Lower lobe of right lung (tissue), 2 donors: ENCODE data around the gene MS4A10. TPM values are rescaled to one million over a fixed set of nuclear protein-coding genes. Genes with fewer than 3 reads are reported as not detected.

Experiments
- ATAC-seq, 2 donors: fragments of 200-7000 bp; cut with Tn5 transposase; one replicate each; pipeline ENCODE4 v1.9.1; 2020 to 2022; ENCODE audit warnings: mild to moderate bottlenecking in 2 of 2, moderate library complexity in 2 of 2
- DNase-seq: peaks from one replicate; pipeline ENCODE4 v3.0.0-alpha.2; 2020
- H3K27ac ChIP-seq: fragments of 200-600 bp; one replicate; pipeline ENCODE4 v1.8.0; 2022
- H3K27me3 ChIP-seq: fragments of 200-600 bp; one replicate; pipeline ENCODE4 v1.8.0; 2022; ENCODE audit warnings: low read depth
- H3K36me3 ChIP-seq: fragments of 200-600 bp; one replicate; pipeline ENCODE4 v1.8.0; 2022; ENCODE audit warnings: mild to moderate bottlenecking
- H3K4me1 ChIP-seq: fragments of 200-600 bp; one replicate; pipeline ENCODE4 v1.8.0; 2022
- H3K4me3 ChIP-seq: fragments of 200-600 bp; one replicate; pipeline ENCODE4 v1.8.0; 2022; ENCODE audit warnings: mild to moderate bottlenecking
- H3K9me3 ChIP-seq: fragments of 200-600 bp; one replicate; pipeline ENCODE4 v1.8.0; 2022
- intact Hi-C: fragments of 100-400 bp; cut with DNase I; formaldehyde crosslinking; loops from one replicate; pipeline ENCODE4 v1.11.0; 2022
- total RNA-seq: library from RNA; stranded (reverse); fragmentation: NEBNext Ultra II Directional; extraction: Animal tissue kit (Norgen Biotek cat#: 25700); gene quantifications from one replicate; pipeline ENCODE4 v1.2.1, GENCODE V29; 2021
- TF ChIP-seq, protein P1 (sequence below): fragments of 200-600 bp; IDR thresholded peaks from one replicate; pipeline ENCODE4 v1.8.0; 2022; ENCODE audit warnings: antibody characterized with exemption, mild to moderate bottlenecking
- donor health status: DM: no; HTN: yes; CAD: no; lungs with severe emphysema.

The MS4A10 gene
- total RNA-seq, 1 donor from 2014 or later, result not detected

DNA sequence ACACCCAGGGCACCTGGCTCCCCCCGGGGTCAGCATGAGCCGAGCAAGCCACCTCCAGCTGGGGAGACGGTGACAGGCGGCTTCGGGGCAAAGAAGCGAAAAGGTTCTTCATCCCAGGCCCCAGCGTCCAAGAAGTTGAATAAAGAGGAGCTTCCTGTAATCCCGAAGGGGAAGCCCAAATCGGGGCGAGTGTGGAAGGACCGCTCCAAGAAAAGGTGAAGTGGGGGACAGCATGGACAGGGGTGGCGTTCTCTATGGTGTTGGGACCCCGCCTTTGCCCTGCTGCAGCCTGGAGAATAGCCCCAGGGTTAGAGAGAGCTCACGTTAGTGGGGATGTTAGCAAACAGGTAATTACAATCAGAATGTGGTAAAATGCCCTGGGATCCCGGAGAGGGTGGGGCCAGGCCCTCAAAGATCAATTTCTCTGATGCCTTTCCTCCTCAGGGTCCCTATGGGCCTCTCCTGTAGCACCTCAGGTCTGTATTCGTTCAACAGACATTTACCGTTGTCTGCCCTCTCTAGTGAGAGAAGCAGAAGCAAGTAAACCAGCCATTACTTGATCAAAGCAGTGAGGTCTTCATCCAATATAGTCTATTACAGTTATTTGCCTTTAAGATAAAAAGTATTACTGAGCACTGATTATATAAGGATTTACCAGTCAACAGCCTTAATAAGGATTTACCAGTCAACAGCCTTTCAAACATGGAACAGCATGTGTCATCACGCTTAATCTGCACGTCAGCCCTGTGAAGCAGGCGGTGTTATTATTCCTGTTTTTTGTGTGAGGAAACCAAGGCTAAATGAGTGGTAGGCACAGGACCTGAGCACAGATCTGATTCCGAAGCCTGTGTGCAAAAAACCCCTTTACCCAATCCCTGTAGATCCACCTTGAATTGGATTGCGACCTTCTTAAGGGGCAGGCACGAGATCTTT, 57.8 kb downstream of the MS4A10 start:
- H3K9me3 ChIP-seq, result no peaks in the 10 kb centered on the region
- peak overlapping the region; percentile 98 for H3K4me3 ChIP-seq
- TF ChIP-seq, protein P1, sequence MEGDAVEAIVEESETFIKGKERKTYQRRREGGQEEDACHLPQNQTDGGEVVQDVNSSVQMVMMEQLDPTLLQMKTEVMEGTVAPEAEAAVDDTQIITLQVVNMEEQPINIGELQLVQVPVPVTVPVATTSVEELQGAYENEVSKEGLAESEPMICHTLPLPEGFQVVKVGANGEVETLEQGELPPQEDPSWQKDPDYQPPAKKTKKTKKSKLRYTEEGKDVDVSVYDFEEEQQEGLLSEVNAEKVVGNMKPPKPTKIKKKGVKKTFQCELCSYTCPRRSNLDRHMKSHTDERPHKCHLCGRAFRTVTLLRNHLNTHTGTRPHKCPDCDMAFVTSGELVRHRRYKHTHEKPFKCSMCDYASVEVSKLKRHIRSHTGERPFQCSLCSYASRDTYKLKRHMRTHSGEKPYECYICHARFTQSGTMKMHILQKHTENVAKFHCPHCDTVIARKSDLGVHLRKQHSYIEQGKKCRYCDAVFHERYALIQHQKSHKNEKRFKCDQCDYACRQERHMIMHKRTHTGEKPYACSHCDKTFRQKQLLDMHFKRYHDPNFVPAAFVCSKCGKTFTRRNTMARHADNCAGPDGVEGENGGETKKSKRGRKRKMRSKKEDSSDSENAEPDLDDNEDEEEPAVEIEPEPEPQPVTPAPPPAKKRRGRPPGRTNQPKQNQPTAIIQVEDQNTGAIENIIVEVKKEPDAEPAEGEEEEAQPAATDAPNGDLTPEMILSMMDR, result no peak
- H3K36me3 ChIP-seq, result peaks cover 7% of the 10 kb centered on the region
- peak overlapping the region; percentile 85 for H3K27ac ChIP-seq
- H3K4me1 ChIP-seq, result peaks cover 36% of the 10 kb centered on the region
- no peaks in the 10 kb centered on the region for H3K27me3 ChIP-seq
- intact Hi-C loops, result no loop called here
- no peak for DNase-seq
- peak in 1 of 2 donors; percentile 4 for ATAC-seq

DNA sequence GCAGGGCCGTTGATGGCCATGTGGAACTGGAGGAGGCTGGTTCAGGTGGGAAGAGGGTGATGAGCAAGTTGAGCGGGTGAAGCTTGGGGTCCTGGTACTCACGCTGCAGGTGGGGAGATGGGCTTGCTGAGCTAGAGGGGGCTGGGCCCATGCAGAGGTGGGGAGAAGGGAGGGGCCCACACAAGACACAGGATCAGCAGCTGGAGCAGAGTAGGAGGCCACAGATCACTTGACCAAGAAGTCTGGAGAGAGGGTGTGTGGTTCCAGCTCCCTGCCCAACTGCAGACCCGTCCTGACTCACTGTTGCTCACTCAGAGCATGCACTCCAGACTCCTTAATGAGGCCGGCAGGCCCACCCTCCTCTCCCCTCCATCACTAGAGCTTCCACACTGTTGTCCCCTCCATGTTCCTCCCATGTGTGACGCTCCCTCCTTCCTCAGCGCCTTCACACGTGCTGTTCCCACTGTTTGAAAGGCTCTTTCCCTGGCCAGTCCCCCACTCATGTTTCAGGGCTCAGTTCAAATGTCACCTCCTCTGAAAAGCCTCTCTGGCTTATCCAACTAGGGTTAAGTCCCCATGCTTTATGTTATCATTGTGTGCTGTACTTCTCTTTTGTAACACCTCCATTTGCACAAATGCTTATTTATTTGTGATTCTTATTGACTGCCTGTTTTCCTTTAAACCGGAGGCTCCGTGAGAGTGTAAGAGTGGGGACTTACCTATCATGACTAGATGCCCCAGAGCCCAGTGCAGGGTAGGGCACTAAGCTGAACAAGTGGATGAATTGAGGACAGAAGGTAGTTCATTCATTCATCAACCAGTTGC, 59.1 kb downstream of the MS4A10 start:
- intact Hi-C loops, result no loop called here
- TF ChIP-seq, protein P1, result no peak
- Histone ChIP-seq H3K27me3 (no peaks in the 10 kb centered on the region), H3K27ac (no peak overlapping the region), H3K36me3 (peaks cover 20% of the 10 kb centered on the region), H3K4me1 (peaks cover 36% of the 10 kb centered on the region), H3K4me3 (no peak overlapping the region), H3K9me3 (no peaks in the 10 kb centered on the region)
- no peak for DNase-seq
- ATAC-seq, result no peak

DNA sequence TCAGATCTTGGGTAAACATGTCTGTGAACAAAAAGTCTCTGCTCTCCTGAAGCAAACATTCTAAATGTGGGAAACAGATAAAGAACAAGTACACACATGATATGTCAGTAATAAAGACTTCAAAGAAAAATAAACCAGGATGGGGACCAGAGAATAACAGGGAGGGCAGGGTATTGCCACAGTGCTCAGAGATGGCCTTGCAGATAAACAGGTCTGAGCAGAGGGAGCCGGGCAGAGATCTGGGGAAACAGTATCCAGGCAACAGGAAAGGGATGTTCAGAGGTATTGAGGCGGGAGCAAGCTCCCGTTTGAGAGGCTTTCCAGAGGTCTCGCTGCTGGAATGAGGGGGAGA, 59.7 kb downstream of the MS4A10 start:
- peaks cover 36% of the 10 kb centered on the region for H3K4me1 ChIP-seq
- ATAC-seq (no peak), DNase-seq (no peak)
- peaks cover 26% of the 10 kb centered on the region for H3K36me3 ChIP-seq
- H3K27me3 ChIP-seq, result no peaks in the 10 kb centered on the region
- intact Hi-C loops, result no loop called here
- no peak overlapping the region for H3K4me3 ChIP-seq
- no peaks in the 10 kb centered on the region for H3K9me3 ChIP-seq
- TF ChIP-seq, protein P1, result no peak
- no peak overlapping the region for H3K27ac ChIP-seq

DNA sequence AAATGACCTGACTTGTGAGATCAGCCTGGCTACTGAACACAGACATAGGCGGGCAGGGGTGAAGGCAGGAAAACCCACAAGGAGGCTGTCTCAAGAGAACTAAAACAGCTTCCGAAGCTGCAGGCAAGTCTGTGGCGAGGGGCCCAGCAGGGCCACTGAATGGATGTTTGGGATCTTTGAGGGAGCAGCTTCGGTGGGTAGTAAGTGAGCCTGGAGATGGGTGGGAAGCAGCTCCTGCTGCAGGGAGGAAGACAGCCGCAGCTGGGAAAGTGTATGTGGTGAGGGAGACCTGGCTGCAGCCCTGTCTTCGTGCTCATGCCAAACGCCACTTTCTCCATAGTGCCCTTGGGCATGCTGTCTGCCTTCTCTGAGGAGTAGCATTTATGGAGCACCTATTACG, 60.2 kb downstream of the MS4A10 start:
- Histone ChIP-seq H3K4me3 (no peak overlapping the region), H3K27me3 (no peaks in the 10 kb centered on the region), H3K36me3 (peaks cover 31% of the 10 kb centered on the region), H3K4me1 (peaks cover 36% of the 10 kb centered on the region), H3K27ac (no peak overlapping the region), H3K9me3 (no peaks in the 10 kb centered on the region)
- ATAC-seq (no peak), DNase-seq (no peak)
- TF ChIP-seq, protein P1, result no peak
- intact Hi-C loops, result no loop called here

DNA sequence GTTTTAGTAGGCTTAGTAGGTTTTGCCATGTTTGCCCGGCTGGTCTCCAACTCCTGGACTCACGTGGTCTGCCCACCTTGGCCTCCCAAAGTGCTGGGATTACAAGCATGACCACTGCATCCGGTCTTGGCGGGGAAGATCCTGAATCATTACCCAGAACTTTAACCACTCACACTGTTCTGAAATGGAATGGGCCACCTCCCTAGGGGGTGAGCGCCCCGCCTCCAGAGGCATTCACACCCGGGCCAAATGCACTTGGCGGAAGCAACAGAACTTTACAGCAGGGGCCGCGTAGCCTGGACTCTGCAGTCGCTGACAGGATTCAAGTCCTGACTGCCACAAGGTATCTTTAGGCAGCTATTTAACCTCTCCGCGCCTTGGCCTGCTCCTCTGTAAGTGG, 62.1 kb downstream of the MS4A10 start:
- Histone ChIP-seq H3K36me3 (peaks cover 51% of the 10 kb centered on the region), H3K9me3 (no peaks in the 10 kb centered on the region)
- intact Hi-C loops, result no loop called here

More for the DNA sequence above, 62.1 kb downstream of the MS4A10 start:
- no peaks in the 10 kb centered on the region for H3K27me3 ChIP-seq
- H3K27ac ChIP-seq, result no peak overlapping the region
- no peak overlapping the region for H3K4me3 ChIP-seq
- ATAC-seq (no peak), DNase-seq (no peak)
- TF ChIP-seq, protein P1, result no peak
- H3K4me1 ChIP-seq, result peaks cover 25% of the 10 kb centered on the region
